Chondrocyte (in vitro differentiated cells): Measurements from ENCODE around the gene PTGES2. TPM values are rescaled to one million over a fixed set of nuclear protein-coding genes. Genes with fewer than 3 reads are reported as not detected.

Source experiments
- DNase-seq: peaks from one replicate; pipeline ENCODE4 v3.0.0; 2021; ENCODE audit warnings: mixed read lengths, low spot score
- H3K27ac Mint-ChIP-seq: one replicate; pipeline ENCODE4 v1.8.0; 2021; ENCODE audit warnings: mild to moderate bottlenecking, moderate library complexity, mixed read lengths; ENCODE audit not compliant: unreplicated experiment
- H3K27me3 Mint-ChIP-seq: 2 replicates; pipeline ENCODE4 v1.8.0; 2021; ENCODE audit warnings: low read depth, mixed read lengths
- H3K36me3 Mint-ChIP-seq: 2 replicates; pipeline ENCODE4 v1.8.0; 2021; ENCODE audit warnings: low read depth, mixed read lengths
- H3K4me1 Mint-ChIP-seq: 2 replicates; pipeline ENCODE4 v1.8.0; 2021; ENCODE audit warnings: low read depth, mild to moderate bottlenecking, mixed read lengths
- H3K4me3 Mint-ChIP-seq: one replicate; pipeline ENCODE4 v1.8.0; 2021; ENCODE audit warnings: mild to moderate bottlenecking, moderate library complexity, mixed read lengths; ENCODE audit not compliant: unreplicated experiment
- H3K9me3 Mint-ChIP-seq: 2 replicates; pipeline ENCODE4 v1.8.0; 2021; ENCODE audit warnings: low read depth, mixed read lengths
- total RNA-seq: library from RNA; stranded (reverse); gene quantifications from 3 replicates; pipeline ENCODE4 v1.2.1, GENCODE V29; 2021
- TF ChIP-seq, protein P1 (sequence below): fragments of 200-600 bp; sonication (generic); IDR thresholded peaks from 2 replicates; pipeline ENCODE4 v1.5.0; 2021; ENCODE audit warnings: antibody characterized with exemption, mild to moderate bottlenecking, moderate library complexity

Gene PTGES2
- total RNA-seq, 1 donor from 2014 or later, result 49.3 TPM

DNA sequence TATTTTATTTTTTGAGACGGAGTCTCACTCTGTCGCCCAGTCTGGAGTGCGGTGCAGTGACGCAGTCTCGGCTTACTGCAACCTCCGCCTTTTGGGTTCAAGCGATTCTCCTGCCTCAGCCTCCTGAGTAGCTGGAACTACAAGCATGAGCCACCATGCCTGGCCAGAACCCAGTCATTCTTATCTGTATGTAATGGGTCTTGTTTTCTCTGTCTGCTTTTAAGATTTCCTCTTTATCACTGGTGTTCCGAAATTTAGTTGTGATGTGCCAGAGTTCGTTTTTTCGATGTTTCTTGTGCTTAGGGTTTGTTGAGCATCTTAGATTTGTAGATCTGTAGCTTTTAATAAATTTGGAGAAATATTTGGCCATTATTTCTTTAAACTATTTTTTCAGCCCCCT, 40.3 kb downstream of the PTGES2 start:
- no peak overlapping the region for H3K27ac Mint-ChIP-seq
- H3K36me3 Mint-ChIP-seq, result no peaks in the 10 kb centered on the region
- no peaks in the 10 kb centered on the region for H3K27me3 Mint-ChIP-seq

DNA sequence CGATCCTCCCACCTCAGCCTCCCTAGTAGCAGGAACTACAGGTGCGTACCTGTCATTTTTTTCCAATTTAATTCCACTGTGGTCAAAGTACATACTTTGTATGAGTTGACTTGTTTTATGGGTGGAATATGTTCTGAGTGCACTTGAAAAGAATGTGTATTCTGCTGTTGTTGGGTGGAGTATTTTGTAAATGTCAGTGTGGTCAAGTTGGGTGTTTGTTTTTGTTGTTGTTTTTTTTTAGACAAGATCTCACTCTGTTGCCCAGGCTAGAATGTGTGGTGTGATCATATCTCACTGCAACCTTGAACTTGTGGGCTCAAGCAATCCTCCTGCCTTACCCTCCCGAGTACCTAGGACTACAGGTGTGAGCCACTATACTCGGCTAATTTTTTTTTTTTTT, 41.6 kb downstream of the PTGES2 start:
- TF ChIP-seq, protein P1, sequence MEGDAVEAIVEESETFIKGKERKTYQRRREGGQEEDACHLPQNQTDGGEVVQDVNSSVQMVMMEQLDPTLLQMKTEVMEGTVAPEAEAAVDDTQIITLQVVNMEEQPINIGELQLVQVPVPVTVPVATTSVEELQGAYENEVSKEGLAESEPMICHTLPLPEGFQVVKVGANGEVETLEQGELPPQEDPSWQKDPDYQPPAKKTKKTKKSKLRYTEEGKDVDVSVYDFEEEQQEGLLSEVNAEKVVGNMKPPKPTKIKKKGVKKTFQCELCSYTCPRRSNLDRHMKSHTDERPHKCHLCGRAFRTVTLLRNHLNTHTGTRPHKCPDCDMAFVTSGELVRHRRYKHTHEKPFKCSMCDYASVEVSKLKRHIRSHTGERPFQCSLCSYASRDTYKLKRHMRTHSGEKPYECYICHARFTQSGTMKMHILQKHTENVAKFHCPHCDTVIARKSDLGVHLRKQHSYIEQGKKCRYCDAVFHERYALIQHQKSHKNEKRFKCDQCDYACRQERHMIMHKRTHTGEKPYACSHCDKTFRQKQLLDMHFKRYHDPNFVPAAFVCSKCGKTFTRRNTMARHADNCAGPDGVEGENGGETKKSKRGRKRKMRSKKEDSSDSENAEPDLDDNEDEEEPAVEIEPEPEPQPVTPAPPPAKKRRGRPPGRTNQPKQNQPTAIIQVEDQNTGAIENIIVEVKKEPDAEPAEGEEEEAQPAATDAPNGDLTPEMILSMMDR, result no peak
- H3K4me1 Mint-ChIP-seq, result peaks cover 30% of the 10 kb centered on the region
- no peak overlapping the region for H3K4me3 Mint-ChIP-seq
- H3K27ac Mint-ChIP-seq, result no peak overlapping the region
- no peaks in the 10 kb centered on the region for H3K27me3 Mint-ChIP-seq
- DNase-seq, result no peak
- H3K9me3 Mint-ChIP-seq, result no peaks in the 10 kb centered on the region
- no peaks in the 10 kb centered on the region for H3K36me3 Mint-ChIP-seq

More for the DNA sequence above, 40.3 kb downstream of the PTGES2 start:
- Mint-ChIP-seq H3K9me3 (no peaks in the 10 kb centered on the region), H3K4me3 (no peak overlapping the region), H3K4me1 (peaks cover 25% of the 10 kb centered on the region)
- TF ChIP-seq, protein P1, result no peak
- no peak for DNase-seq

DNA sequence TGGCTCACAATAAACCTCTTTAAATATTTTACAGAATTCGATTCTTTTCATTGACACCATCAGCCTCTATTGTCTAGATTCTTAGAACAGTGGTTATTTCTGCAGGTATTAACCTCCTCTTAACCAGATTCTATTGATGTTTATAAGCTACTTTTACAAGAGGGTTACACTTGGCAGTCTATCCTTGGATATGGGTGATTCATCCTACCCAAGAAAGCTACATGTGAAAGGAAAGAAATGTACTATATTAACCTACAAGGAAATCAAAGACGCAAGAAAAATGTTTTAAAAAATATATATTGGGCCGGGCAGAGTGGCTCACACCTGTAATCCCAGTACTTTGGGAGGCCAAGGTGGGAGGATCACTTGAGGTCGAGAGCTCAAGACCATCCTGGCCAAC, 42.8 kb downstream of the PTGES2 start:
- peak overlapping the region; percentile 45 for H3K27ac Mint-ChIP-seq
- TF ChIP-seq, protein P1, result no peak
- DNase-seq, result no peak

DNA sequence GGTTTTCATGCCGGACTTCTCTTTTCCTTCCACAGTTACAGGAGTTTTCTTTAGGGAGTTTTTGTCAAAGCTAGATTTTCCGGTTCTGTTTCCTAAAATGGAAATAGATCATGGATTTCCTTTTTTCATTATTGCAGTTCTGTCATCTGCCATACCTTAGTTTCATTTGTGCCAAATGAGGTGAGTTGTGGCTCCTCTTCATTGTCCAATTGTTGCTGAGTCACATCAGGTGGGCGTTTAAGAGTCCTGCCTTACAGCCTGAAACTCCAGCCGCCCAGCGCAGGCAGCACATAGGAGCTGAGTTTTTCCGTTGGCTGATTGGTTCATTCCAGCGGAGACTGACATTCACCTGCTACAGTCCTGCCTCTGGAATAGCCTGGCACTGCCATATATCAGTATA, 45.4 kb downstream of the PTGES2 start:
- no peaks in the 10 kb centered on the region for H3K27me3 Mint-ChIP-seq
- DNase-seq, result no peak
- TF ChIP-seq, protein P1, result no peak
- no peaks in the 10 kb centered on the region for H3K36me3 Mint-ChIP-seq
- peaks cover 43% of the 10 kb centered on the region for H3K4me1 Mint-ChIP-seq
- H3K4me3 Mint-ChIP-seq, result no peak overlapping the region
- H3K27ac Mint-ChIP-seq, result peak overlapping the region; percentile 86
- no peaks in the 10 kb centered on the region for H3K9me3 Mint-ChIP-seq

More for the DNA sequence above, 42.8 kb downstream of the PTGES2 start:
- H3K4me3 Mint-ChIP-seq, result no peak overlapping the region
- H3K27me3 Mint-ChIP-seq, result no peaks in the 10 kb centered on the region
- H3K9me3 Mint-ChIP-seq, result no peaks in the 10 kb centered on the region
- H3K4me1 Mint-ChIP-seq, result peaks cover 32% of the 10 kb centered on the region
- H3K36me3 Mint-ChIP-seq, result no peaks in the 10 kb centered on the region

DNA sequence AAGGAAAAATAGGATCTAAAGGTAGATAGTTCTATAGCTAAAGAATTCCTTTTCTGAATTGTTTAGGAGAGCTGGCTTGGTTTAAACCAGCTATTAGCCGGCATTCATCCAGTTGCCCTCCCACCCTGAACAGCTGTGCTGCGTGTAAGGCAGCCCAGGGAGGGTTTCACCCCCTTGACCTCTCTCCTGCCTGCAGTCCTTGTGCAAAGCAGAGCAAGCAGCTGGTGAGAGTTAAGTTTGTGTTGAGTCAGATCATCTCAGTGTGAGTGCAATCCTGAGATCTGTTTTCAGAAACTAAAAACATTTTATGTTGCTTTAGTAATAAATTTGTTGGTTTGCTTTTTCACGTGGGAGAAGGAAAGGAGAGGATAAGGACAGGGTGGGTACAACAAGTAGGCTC, 46.5 kb downstream of the PTGES2 start:
- Mint-ChIP-seq H3K27me3 (no peaks in the 10 kb centered on the region), H3K9me3 (no peaks in the 10 kb centered on the region), H3K4me1 (peaks cover 43% of the 10 kb centered on the region), H3K27ac (peak overlapping the region; percentile 86), H3K4me3 (peak overlapping the region; percentile 20), H3K36me3 (no peaks in the 10 kb centered on the region)
- TF ChIP-seq, protein P1, result no peak
- DNase-seq, result no peak
